Vagina (tissue), 2 donors: ENCODE data around the gene HSD17B10. TPM values are rescaled to one million over a fixed set of nuclear protein-coding genes. Genes with fewer than 3 reads are reported as not detected.
A peak's percentile ranks its signal among the peaks of the same experiment; 100 is the strongest.

Experiments
- DNase-seq, 2 donors: peaks; one replicate each; pipeline ENCODE4 v3.0.0-alpha.2; 2017; ENCODE audit errors: extremely low spot score in 2 of 2
- H3K27ac ChIP-seq: fragments of 200-600 bp; sonication (generic); one replicate; pipeline ENCODE4 v1.5.1; 2019
- H3K27me3 ChIP-seq: fragments of 200-600 bp; sonication (generic); one replicate; pipeline ENCODE4 v1.5.1; 2019
- H3K36me3 ChIP-seq, 2 donors: fragments of 200-600 bp; sonication (generic); one replicate each; pipeline ENCODE4 v1.5.1; 2017 to 2019
- H3K4me1 ChIP-seq: fragments of 200-600 bp; sonication (generic); one replicate; pipeline ENCODE4 v1.5.1; 2019
- H3K4me3 ChIP-seq, 2 donors: fragments of 200-600 bp; sonication (generic); 1 replicate in 1 of 2; 2 replicates in 1 of 2; pipeline ENCODE4 v1.5.1; 2016 to 2019
- H3K9me3 ChIP-seq: fragments of 200-600 bp; sonication (generic); one replicate; pipeline ENCODE4 v1.5.1; 2019
- CTCF ChIP-seq, 3 experiments: fragments of 450-650 bp in 2 of 3; fragments of 200-600 bp in 1 of 3; sonication (generic) in 1 of 3; IDR thresholded peaks; one replicate each; pipeline ENCODE4 v1.5.1; 2017 to 2019; ENCODE audit warnings: antibody characterized with exemption in 3 of 3, mild to moderate bottlenecking in 2 of 3, moderate library complexity in 2 of 3
- POLR2A ChIP-seq, 2 donors: fragments of 450-650 bp; IDR thresholded peaks; one replicate each; pipeline ENCODE4 v1.6.1; 2017; ENCODE audit warnings: antibody characterized with exemption in 2 of 2, mild to moderate bottlenecking in 2 of 2, moderate library complexity in 2 of 2
- POLR2AphosphoS5 ChIP-seq, 2 donors: sonication (generic); formaldehyde crosslinking; IDR thresholded peaks; one replicate each; pipeline ENCODE4 v1.9.0; 2017; ENCODE audit warnings: antibody characterized with exemption in 2 of 2, mild to moderate bottlenecking in 2 of 2, low read depth in 1 of 2; ENCODE audit not compliant: insufficient read depth in 1 of 2
- intact Hi-C: fragments of 100-400 bp; cut with DNase I; formaldehyde crosslinking; loops from one replicate; pipeline ENCODE4 v1.15.1; 2023
- total RNA-seq: library from RNA; depleted of rRNA; stranded (reverse); fragments of >200 nt; gene quantifications from one replicate; pipeline ENCODE4 v1.2.3, GENCODE V29; 2016

Gene HSD17B10
- 42.0 TPM for total RNA-seq

GRCh38 chrX:53433651-53434639 lies at the start of gene HSD17B10:
HSD17B10 (minus strand) TSS chrX:53434370; CDS start chrX:53434345, 25 bp downstream.
- Histone ChIP-seq H3K4me1 (peaks cover 4% of the 10 kb centered on the region), H3K27me3 (no peaks in the 10 kb centered on the region), H3K4me3 (peak within 1 kb of the TSS; percentile 47 to 64), H3K27ac (no peak within 1 kb of the TSS), H3K9me3 (no peaks in the 10 kb centered on the region), H3K36me3 (peaks cover 0 to 5% of the 10 kb centered on the region in 2 donors)
- intact Hi-C loops: loop anchor here (10.0 kb wide), 1 partner anchor 119 kb away; no protein-coding TSS in a partner anchor
- TF ChIP-seq CTCF (IDR thresholded peaks at IDR 0.05): no peak
- peak; percentile 43 to 80 for TF ChIP-seq POLR2AphosphoS5 (IDR thresholded peaks at IDR 0.05; ENCODE audit: insufficient read depth in 1 of 2, low read depth in 1 of 2)
- TF ChIP-seq POLR2A (IDR thresholded peaks at IDR 0.05): peak in 1 of 2 donors; percentile 23
- DNase-seq: no peak

DNA sequence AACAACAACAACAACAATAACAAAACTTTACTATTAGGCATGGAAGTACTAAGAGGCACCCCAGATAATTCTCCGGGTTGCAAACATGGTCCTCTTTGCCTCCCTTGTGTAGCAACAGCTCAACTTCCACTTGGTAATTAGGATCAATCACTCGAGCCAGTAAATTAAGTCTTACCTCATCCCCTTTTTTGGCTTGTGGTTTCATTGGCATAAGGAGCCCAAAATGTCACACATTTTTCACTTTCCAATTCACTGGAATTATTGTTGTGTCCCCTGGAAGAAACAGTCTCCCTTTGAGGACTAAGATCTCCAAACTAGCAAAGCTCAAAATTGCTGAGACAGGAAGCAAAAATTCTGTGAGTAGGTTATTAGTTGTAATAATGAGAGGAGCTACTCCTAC lies 49.2 kb upstream of the HSD17B10 start:
- H3K36me3 ChIP-seq: no peaks in the 10 kb centered on the region
- no peaks in the 10 kb centered on the region for H3K27me3 ChIP-seq
- no peaks in the 10 kb centered on the region for H3K9me3 ChIP-seq
- TF ChIP-seq POLR2A (IDR thresholded peaks at IDR 0.05) (no peak), CTCF (IDR thresholded peaks at IDR 0.05) (no peak), POLR2AphosphoS5 (IDR thresholded peaks at IDR 0.05; ENCODE audit: insufficient read depth in 1 of 2, low read depth in 1 of 2) (no peak)
- intact Hi-C loops: no loop called here
- H3K27ac ChIP-seq: no peak overlapping the region
- H3K4me1 ChIP-seq: no peaks in the 10 kb centered on the region
- H3K4me3 ChIP-seq: no peak overlapping the region
- DNase-seq: no peak

DNA sequence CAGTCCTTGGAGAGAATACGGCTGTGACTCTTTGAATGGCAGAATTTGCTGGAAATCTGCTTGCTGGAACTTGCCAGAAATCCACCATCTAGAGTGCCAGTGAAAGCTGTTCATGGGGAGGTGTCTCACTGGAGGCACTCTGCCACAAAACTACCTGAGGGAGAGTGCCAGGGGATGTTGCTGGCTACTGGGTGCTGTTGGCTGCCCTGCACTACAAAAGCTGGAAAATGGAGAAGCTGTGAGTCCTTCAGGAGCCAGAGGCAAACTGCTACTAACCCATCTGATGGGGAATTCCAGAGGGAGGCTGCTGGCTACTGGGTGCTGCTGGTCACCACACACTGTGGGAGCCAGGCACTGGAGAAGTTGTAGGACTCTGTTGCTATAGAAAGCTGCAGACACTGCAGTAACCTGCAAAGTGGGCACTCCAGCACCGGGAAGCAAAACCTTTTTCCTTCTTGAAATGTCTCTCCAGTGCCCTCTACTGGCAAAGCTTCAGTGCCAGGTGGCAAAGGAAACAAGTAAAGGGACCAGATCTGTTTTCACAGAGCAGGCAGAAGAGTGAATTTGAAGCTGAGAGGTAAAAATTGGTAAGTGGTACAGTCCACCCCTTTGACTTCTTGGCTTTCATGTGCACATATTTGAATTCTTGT lies 47.8 kb upstream of the HSD17B10 start:
- intact Hi-C loops: no loop called here
- no peaks in the 10 kb centered on the region for H3K36me3 ChIP-seq
- no peak overlapping the region for H3K4me3 ChIP-seq
- no peak overlapping the region for H3K27ac ChIP-seq
- no peaks in the 10 kb centered on the region for H3K9me3 ChIP-seq
- peak in 1 of 3 experiments; percentile 33 for TF ChIP-seq CTCF (IDR thresholded peaks at IDR 0.05)
- TF ChIP-seq POLR2AphosphoS5 (IDR thresholded peaks at IDR 0.05; ENCODE audit: insufficient read depth in 1 of 2, low read depth in 1 of 2): no peak
- H3K4me1 ChIP-seq: no peaks in the 10 kb centered on the region
- H3K27me3 ChIP-seq: no peaks in the 10 kb centered on the region
- DNase-seq: no peak

GRCh38 chrX:53481093-53481492 lies 46.9 kb upstream of the HSD17B10 start:
- TF ChIP-seq POLR2A (IDR thresholded peaks at IDR 0.05) (no peak), POLR2AphosphoS5 (IDR thresholded peaks at IDR 0.05; ENCODE audit: insufficient read depth in 1 of 2, low read depth in 1 of 2) (no peak), CTCF (IDR thresholded peaks at IDR 0.05) (no peak)
- Histone ChIP-seq H3K27ac (no peak overlapping the region), H3K4me3 (no peak overlapping the region), H3K36me3 (no peaks in the 10 kb centered on the region), H3K9me3 (no peaks in the 10 kb centered on the region), H3K27me3 (no peaks in the 10 kb centered on the region), H3K4me1 (no peaks in the 10 kb centered on the region)
- DNase-seq: no peak
- intact Hi-C loops: no loop called here
